SHP77 (cell line): ENCODE measurements around the gene DCX.

ENCODE experiments used
- DNase-seq, 2 experiments: peaks; one replicate each; lab custom pipeline; 2025; lab: John Stamatoyannopoulos, UW

Gene DCX

DNA sequence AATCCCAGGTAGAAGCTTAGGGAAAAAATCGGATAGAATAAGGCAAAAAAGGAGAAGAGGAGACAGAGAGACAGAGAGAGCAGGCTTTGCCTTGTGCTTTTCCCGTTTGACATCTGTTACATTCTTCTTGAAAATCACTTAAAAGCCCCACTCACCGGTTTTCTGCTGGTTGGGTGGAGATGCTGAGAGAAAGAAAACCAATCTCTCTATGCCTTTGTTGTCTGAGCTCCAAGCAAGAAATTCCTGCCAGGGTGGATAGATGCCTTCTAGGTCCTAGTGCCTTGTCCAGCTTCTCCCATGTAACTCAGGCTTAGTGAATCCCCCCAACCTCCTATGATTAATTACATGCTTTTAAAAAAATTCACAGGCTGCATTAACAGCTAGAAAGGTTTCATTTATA, at the start of gene DCX:
Gene DCX (minus strand): TSS at position 210 of the 400 bp plus-strand sequence. CDS start 1,794 bp downstream, outside the sequence.
- no peak for DNase-seq

DNA sequence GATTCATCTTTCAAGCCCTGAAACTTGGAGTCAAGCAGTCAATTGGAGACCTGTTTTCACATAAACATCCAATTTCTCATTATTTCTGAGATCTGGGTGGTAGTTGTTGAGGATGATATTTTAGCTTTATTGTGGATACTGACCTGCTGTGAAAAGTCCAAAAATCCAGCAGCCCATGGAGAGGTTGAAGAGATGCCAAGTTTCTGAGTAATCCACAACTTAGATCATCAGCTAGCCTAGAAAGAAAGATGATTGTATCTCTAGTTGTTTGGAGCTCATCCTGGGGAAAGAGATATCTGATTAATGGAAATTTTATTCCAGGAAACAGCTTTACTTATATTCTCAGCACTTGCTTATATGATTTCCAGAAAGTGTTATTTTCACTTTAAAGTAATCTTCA, 48.6 kb upstream of the DCX start:
- no peak for DNase-seq

DNA sequence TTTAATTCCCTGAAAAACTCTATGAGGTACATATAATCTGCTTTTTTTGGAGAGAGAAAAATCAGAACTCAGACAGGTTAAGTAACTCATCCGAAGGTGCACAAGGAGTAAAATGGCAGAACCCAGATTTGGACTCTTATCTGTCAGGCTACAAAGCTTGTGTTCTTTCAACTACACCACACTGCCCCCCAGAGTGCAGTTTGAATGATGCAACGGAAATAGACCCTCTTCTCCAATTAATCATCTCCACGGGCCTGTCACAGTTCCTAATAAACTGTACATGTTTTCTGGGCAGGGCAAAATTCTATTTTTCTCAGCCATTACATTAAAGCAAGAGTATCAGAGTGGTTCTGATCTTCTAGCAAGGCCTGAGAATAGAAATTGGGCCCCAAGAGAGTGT, 35.3 kb upstream of the DCX start:
- peak; percentile 15 to 26 for DNase-seq

DNA sequence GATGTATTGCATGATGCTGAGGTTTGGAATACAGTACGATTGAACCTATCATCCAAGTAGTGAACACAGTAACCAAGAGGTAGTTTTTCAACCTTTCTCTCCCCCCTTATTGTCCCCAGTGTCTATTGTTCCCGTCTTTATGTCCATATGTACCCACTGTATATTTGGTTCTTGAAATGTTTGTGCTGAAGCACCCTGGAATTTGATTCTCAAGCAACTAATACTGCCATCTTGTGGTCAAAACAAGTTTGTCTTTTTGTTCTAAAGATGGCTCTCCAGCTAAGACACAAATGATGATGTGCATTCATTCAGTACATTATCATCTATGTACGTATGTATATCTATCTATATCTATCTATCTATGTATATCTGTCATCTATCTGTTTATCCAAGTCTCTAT, 33.5 kb upstream of the DCX start:
- peak in 1 of 2 experiments; percentile 2 for DNase-seq

DNA sequence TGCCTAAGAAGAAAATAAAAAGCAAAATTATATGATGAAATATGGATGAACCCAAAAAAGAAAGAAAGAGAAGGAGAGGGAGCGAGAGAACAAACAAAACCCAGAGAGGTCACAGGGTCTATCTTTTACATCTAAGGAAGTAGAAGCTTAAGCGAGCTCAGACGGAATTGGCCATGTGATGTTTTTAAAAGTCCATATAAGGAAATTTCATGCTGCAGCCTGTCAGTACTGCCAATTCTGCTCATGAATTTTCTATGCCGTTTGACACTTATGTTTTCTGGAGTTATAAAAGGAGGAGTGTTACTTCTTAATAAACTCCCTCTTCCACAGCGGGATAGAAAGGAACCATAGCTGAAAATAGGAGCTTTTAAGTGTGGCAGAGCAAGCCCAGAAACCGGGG, 32.9 kb upstream of the DCX start:
- DNase-seq: no peak

DNA sequence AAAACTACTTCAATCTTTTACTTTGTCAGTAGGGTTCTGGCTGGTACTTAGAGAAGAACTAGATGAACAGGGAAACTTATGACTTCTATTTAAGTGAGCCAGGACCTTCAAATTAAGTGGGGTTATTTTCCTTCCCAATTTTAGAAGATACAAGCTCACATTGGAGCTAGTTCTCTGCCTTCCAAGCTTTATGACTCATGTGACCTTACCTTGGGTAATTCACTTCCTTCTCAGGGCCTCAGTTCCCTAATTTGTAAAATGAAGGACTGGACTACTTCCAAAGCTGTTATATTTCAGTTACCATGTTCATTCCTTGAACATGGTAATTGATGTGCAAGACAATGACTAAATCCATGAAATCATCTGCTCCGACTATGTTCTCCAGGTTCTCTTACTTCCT, 32.0 kb upstream of the DCX start:
- no peak for DNase-seq

DNA sequence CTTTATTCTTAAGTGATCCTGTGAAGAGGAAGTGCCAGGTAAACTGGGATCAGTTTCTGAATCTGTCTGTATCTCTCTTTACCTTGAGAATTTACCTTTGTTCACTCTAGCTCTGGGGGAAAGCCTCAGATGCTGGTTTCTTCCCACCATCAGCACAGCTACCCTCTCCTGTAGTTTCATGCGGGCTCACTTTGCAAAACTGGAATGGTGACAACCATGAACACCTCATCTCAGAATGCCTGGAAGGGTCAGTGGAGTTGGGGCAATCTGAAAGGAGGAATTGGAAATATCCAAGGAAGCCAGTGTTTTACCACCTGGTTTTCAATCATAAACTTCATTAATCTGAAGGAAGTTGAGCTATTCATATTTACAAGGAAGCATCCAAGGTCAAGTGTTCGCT, 30.8 kb upstream of the DCX start:
- no peak for DNase-seq

DNA sequence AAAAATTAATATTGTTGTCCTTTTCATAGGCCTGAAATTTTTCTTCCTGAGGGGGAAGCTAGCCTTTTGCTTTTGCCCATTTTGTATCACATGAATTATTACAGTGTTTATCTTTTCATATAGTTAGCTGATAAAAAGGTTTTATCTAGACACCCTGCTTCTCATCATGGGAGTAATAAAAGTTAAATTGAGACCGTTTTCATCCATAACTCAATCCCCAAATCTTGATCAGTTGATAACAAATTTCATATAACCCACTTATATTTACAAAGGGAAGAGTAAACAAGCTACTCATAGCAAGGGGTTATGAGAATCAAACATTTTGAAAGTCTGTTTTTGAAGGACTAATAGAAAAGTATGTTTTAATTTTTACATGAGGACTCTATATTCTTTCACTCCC, 23.5 kb upstream of the DCX start:
- DNase-seq: no peak

DNA sequence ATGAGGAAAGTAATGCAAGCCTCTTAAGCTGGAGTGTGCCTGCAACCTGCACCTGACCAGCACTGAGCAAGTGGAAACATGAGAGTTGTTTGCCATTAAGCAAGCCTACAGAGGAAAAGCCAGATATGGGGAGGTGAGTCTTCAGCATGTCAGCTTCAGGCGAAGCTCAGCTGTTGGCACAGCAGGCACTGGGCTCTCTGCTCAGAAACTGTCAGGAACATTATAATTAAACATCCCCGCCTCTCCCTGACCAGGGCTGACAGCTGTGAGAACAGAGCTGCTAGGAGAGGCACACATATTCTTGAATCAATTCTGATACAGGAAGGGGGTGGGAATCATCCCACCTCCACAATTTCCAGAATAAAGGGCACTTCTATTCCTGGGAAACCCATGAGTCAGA, 19.0 kb upstream of the DCX start:
- no peak for DNase-seq

DNA sequence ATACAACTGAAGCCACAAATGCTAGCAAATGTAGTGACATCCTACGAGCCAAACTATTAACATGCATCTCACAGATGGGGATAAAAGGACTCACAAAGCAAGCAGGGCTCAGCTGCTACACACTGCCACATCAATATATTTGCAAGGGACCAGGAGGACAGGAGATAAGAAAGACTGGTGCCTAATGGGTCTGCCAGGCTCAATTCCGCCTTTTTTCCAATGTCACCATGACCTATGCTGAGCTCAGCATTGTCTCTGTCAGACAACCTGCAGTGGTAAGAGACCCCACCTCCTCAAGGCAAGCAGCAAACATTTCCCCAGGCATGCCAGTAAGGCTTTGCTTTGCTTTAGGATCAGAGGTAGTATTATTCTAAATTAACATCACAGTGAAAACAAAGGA, 435 bp downstream of the DCX start:
- DNase-seq: no peak

DNA sequence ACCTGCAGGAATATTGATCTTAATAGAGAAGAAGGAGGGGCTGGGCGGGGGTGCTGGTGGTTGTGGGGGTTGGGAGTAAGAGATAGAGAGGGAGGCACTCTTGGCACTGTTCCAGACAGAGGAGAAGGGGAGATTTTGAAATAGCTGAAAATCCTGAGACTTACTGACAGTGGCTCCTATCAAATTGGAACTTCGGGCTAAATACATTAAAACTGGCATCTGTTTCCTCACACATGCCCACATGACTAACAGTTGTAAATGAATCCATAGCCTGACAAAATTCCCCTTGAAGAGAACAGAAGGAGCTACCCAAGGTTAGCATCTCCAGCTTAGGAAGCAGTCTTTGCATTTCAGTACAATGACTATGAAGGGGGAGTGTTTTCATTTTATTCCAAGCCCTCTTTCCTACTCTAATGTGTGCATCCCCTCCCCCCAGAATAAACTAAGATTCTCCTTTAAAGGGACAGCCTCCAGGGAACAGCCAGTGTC, 1.4 kb downstream of the DCX start:
- no peak for DNase-seq

DNA sequence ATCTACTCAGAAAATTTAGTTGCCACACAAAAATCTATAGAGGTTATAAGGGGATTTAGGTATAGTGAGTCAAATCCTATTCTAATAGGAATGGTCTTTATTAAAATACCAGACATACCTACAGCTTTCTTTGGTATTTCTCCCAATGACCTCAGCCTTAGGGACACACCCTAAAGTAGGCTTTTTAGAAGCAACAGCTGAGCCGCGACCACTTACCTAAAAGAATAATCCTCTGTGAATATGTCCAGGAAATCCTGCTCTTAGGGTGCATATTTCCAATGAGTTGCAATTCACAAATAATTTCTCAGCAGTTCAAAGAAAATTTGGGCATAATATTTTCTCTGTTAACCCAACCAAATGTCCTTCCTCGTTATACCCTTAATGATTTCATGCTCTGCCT, 2.7 kb downstream of the DCX start:
- DNase-seq: no peak

DNA sequence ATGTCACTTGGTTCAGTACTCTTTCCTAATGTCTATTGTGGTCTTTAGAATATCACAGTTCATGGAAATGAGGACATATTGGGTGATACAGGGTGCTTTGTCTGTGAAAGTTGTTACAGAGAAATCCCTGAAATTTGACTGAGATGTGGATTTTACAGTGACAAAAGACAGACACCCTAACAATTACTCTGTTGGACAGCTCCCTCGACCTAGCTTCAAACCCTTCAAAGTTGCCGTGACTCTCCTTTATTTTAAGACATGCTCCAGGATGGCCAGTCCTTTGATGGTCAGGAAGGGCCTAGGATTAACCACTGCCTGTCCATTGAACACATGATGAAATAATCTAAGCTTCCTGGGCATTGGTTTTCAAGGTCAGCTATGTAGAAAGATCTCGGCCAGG, 4.0 kb downstream of the DCX start:
- DNase-seq: no peak

DNA sequence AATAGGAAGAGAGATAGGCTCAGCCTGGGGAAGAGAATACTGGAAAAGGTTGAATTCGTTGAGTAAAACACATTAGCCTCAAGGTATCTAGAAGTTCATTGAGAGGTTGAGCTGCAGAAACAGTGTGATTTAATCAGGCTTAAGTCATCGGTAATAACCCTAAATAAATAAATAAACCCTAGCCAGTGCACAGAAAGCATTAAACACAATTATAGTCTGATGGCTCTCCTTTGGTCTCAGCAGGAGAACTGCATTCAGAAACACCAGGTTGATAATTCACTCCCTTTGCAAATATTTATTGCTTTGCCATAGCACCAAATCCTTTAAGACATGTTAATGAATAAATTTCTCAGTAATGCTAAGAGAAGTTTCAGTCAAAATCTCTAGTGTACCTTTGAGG, 9.6 kb downstream of the DCX start:
- no peak for DNase-seq

DNA sequence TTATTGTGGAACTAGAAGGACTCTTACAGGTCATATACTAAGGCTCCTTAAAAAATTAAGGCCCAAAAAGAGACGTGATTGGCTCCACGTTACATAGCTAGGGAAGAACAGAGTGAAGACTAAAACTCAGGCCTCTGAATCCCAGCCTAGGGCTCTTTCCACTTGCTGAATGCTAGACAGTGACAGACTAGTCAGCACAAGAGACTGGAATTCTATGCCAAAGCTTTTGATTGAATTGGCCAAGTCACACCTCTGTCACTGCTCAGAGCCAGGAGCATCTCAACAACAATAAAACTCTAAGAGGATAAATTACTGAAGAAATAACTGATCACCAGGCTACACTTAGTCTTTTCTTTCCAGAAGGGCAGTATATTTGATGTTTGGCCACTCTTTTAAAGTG, 16.8 kb downstream of the DCX start:
- DNase-seq: no peak

DNA sequence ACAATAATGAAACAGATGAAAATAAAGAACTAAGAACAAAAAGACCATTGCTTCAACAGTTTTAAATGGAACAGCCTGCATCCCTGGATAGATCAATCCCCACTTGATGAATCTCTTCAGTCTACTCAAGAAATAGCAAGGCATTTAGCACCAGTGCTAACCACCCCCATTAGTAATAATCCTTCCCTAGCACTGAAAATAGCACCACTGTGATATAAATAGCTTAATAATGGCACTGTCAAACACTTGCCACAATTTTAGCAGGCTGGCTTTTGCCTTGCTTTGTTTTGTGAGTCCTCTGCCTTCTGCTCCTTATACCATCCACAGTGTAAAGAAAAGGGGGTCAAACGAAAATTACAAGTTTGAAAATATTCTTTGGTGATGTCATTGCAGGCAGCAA, 17.4 kb downstream of the DCX start:
- no peak for DNase-seq

DNA sequence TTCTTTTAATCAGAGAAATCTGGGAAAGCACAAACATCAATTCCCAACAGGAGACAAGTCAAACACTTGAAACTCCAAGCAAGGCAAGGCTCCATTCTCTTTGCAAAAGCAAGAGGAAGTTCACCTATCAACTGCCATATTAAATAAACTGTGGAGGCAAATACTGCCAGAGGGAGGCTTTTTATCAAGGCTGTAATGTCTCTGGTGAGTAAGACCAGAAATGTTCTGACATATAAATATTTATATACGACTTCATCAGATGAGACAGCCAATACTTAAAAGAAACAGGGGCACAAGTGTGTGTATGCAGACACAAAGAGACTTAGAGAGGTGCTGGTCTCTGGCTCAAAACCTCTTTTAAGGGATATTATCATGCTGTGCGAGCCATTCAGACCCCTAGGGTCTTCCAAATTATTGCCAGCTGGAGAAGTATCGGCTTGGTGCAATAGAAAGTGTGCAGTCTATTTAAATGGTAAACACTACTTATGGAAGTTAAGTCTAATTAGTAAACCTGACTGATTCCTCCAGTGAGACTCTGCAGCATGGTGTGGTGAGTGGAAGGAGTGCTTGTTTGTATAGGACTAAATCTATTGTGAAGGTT, 24.4 kb downstream of the DCX start:
- DNase-seq: no peak

DNA sequence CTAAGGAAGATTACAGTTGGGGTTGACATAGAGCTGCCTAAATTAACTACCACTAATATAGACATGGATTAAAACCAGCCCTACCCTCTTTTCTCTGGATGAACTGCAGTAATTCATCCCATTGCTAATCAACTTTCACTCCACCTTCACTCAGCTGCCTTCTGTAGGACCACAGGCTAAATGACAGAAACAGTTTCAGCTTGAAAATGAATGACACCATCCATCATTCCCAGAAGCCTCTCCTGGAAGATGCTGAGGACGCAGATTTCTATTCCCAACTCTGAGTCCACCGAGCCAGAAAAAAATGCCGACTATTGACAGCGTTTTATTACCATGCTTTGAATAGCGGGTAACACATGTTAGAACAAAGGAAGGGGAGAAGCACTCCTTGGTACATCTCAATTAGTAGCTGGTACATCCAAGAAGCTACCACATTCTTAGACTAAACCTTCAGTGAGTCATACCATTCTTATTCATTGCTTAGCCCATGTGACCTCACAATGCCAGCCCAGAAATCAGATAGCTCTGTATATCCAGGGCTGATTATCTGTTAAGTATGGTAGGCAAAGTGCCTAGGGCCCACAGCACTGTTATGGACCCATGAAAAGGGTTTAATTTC, 25.3 kb downstream of the DCX start:
- DNase-seq: no peak

DNA sequence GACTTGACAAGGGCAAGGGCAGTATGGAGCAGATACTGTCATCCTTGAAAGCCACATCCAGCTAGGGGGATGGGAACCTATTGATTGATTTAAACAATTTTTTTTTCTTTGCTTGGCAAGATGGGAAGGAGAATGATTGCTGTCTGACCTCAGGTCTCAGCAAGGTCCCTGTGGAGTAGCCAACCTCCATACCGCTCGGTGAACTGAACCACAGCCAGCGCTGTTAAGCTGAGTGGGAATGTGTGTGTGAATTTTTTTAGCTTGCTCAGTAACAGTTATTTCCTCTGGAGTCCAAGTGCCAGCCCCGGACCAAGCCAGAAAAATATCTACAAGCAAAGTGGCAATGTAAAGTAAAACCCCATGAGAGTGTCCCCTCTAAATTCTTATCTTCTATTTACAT, 25.9 kb downstream of the DCX start:
- no peak for DNase-seq

DNA sequence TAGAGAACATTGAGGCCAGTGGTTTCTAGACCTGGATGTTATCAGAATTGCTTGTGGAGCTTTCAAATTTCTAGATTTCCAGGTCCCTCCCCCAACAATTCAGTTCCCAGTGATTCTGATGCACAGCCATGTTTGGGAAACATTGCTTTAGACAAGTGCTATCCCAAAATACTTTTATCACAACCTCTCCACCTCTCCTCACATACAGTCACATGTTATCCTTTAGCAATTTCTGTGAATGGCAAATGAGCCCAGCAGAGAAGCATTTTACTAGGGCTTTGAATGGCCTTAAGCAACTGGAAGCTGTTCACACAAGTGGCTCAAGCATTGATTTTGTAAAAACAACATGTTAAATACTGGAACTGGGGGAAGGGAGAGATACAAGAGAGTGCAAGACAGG, 29.7 kb downstream of the DCX start:
- DNase-seq: no peak

DNA sequence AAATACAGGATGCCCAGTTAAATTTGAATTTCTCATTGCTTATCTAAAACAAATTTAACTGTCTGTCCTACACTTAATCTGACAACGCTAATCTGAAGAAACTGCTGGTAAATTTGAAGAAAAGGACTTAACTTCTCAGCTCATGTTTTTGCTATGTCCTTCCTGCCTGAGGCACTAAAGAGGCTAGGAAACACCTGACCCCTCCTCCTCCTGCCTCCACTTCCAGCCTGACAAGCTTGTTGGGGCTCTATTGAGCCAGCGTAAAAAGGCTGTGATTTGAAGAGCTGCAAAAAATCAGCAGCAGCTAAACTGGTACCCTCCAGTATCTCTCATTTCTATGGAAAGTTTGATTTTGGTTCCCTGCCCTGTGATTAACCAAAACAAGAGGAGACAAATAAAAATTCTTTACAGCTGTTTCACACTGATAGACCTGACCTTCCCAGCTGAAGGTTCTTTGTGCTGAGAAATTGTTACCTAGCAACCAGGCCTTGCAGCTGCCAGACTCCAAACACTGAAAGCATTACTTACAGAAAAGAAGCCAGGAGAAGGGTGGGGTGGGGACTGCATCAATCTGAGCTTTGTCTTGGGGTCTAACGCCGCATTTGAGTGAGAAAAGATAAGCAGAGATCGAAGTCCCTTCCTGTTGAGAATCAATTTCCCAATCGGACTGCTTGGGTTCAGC, 35.0 kb downstream of the DCX start:
- peak; percentile 9 to 18 for DNase-seq

DNA sequence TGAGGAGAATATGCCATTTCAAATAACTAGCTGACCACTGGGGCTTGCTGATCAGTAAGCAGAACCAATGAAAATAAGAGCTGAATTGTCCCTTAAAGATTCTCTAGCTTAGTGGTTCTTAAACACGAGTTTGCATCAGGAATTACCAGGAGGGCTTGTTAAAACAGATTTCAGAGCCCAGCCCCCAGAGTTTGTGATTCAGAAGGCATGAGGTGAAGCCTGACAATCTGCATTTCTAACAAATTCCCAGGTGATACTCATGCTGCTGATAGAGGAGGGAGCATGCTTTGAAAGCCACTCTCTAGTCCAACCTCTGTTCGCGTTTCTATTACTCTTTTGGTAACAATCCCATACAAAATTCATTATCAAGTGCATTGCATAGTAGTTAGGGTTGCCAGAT, 35.5 kb downstream of the DCX start:
- DNase-seq: no peak

DNA sequence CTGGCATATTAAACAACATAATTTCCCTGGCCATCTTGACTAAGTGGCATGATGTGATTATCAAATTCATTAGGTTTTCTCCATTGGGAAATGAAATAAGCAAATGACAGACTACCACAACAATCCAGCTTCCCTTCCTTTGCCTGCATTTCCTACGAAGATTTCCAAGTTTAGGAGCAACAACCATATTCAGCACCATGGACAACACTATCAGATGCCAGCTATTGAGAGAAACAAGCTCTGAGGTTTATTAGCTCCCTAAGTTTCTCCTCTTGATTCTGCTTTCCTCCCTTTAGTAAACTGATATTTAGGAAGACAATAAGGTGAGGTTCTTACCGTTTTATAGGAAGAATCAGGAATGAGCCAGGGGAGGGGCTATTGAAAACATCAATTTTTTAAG, 36.2 kb downstream of the DCX start:
- no peak for DNase-seq

DNA sequence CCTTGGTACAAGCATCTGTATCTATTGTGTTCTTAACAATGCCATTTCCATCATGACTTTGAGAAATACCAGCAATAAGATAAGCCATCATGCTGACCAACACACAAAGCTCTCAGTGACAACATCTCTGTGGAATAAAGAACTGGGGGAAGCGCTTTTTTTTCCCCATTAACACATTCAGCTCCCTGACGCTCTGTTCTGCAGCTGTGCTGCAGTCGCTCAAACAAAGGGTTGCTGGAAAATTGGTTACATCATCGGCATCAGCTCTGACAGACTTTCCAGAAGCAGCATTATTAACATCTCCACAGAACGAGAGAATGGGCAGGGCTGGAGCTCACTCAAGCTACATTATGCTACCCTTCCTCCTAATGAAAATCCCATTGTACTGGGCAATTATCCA, 39.9 kb downstream of the DCX start:
- no peak for DNase-seq
